Activated T-cell treated with anti-CD3 and anti-CD28 coated beads for 4 hours (primary cell): ENCODE data around the gene DYRK3.
A peak's percentile ranks its signal among the peaks of the same experiment; 100 is the strongest.

Source experiments
- DNase-seq: peaks from one replicate; pipeline ENCODE4 v3.0.0-alpha.2; 2020

Gene DYRK3

GRCh38 chr1:206662396-206663092 is 27.2 kb downstream of the DYRK3 start:
- DNase-seq, result no peak

GRCh38 chr1:206663362-206663761 is 28.0 kb downstream of the DYRK3 start:
- DNase-seq, result no peak

- peak; percentile 75 for DNase-seq
These were observed 28.7 kb downstream of the DYRK3 start for GRCh38 chr1:206663832-206664652.

- no peak for DNase-seq
These were observed 29.4 kb downstream of the DYRK3 start for GRCh38 chr1:206664740-206665139.

GRCh38 chr1:206666031-206666561 is 30.8 kb downstream of the DYRK3 start:
- no peak for DNase-seq

- DNase-seq, result no peak
These were observed 31.8 kb downstream of the DYRK3 start for GRCh38 chr1:206666954-206667665.

GRCh38 chr1:206668351-206668750 is 33.0 kb downstream of the DYRK3 start:
- DNase-seq, result no peak

- DNase-seq, result no peak
These were observed 33.6 kb downstream of the DYRK3 start for GRCh38 chr1:206668874-206669410.

- no peak for DNase-seq
These were observed 36.8 kb downstream of the DYRK3 start for GRCh38 chr1:206672011-206672688.

GRCh38 chr1:206672844-206673758 is 37.8 kb downstream of the DYRK3 start:
- no peak for DNase-seq

- no peak for DNase-seq
These were observed 38.9 kb downstream of the DYRK3 start for GRCh38 chr1:206674236-206674635.

- DNase-seq, result no peak
These were observed 39.4 kb downstream of the DYRK3 start for GRCh38 chr1:206674745-206675175.

- no peak for DNase-seq
These were observed 41.2 kb downstream of the DYRK3 start for GRCh38 chr1:206676499-206676898.

- no peak for DNase-seq
These were observed 43.2 kb downstream of the DYRK3 start for GRCh38 chr1:206678490-206678889.

- DNase-seq, result no peak
These were observed 44.4 kb downstream of the DYRK3 start for GRCh38 chr1:206679738-206680211.

GRCh38 chr1:206680279-206680678 is 44.9 kb downstream of the DYRK3 start:
- no peak for DNase-seq

GRCh38 chr1:206681359-206681758 is 46.0 kb downstream of the DYRK3 start:
- no peak for DNase-seq

- DNase-seq, result no peak
These were observed 46.8 kb downstream of the DYRK3 start for GRCh38 chr1:206682111-206682510.

- DNase-seq, result no peak
These were observed 48.0 kb downstream of the DYRK3 start for GRCh38 chr1:206683313-206683712.

- no peak for DNase-seq
These were observed 48.7 kb downstream of the DYRK3 start for GRCh38 chr1:206684003-206684402.
